Kidney epithelial cell (primary cell): Measurements from ENCODE around the gene OR8H3. TPM values are rescaled to one million over a fixed set of nuclear protein-coding genes. Genes with fewer than 3 reads are reported as not detected.
"Not testable (repeated sequence)": the region's sequence is repeated elsewhere in the genome, so short reads cannot be mapped to it uniquely, and the experiment has no call there.

Experiments
- DNase-seq: peaks from one replicate; pipeline ENCODE4 v3.0.0-alpha.2; 2010; ENCODE audit warnings: low read depth
- H3K27me3 ChIP-seq: 2 replicates; pipeline ENCODE4 v1.6.0; 2011; ENCODE audit warnings: low read length; ENCODE audit not compliant: control insufficient read depth, insufficient read depth
- H3K36me3 ChIP-seq: 2 replicates; pipeline ENCODE4 v1.5.1; 2011; ENCODE audit warnings: low read length; ENCODE audit not compliant: control insufficient read depth, insufficient read depth
- H3K4me3 ChIP-seq: 2 replicates; pipeline ENCODE4 v1.5.1; 2011; ENCODE audit warnings: low read depth, mild to moderate bottlenecking, control low read depth, low read length
- total RNA-seq: library from RNA; depleted of rRNA; stranded (reverse); fragments of >200 nt; gene quantifications from 2 replicates; pipeline ENCODE4 v1.2.3, GENCODE V29; 2015
- TF ChIP-seq, protein P1 (sequence below): IDR thresholded peaks from 2 replicates; pipeline ENCODE4 v1.5.1; 2011; ENCODE audit warnings: mild to moderate bottlenecking, moderate library complexity, low read length, control low read depth, inconsistent platforms; ENCODE audit not compliant: insufficient read depth, poor library complexity, severe bottlenecking

The OR8H3 gene, protein sequence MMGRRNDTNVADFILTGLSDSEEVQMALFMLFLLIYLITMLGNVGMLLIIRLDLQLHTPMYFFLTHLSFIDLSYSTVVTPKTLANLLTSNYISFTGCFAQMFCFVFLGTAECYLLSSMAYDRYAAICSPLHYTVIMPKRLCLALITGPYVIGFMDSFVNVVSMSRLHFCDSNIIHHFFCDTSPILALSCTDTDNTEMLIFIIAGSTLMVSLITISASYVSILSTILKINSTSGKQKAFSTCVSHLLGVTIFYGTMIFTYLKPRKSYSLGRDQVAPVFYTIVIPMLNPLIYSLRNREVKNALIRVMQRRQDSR
- not detected in 2 replicates for total RNA-seq

DNA sequence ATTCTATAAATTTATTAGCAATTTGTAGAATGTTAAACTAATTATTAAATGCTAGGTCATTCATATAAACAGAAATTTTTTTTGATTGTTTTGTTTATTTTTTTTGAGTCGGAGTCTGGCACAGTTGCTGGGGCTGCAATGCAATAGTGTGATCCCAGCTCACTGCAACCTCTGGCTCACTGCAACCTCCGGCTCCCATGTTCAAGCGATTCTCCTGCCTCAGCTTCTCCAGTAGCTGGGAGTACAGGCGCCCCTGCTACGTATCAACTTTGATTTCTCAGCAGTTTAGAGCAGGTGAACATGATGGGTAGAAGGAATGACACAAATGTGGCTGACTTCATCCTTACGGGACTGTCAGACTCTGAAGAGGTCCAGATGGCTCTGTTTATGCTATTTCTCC, at the start of gene OR8H3:
TSS of gene OR8H3 (plus strand) at position 301 of the 400 bp plus-strand sequence. CDS start at position 301, 0 bp downstream.
- no peak for DNase-seq
- no peak within 1 kb of the TSS for H3K4me3 ChIP-seq
- H3K36me3 ChIP-seq = no peaks in the 10 kb centered on the region
- H3K27me3 ChIP-seq = no peaks in the 10 kb centered on the region
- TF ChIP-seq, protein P1, sequence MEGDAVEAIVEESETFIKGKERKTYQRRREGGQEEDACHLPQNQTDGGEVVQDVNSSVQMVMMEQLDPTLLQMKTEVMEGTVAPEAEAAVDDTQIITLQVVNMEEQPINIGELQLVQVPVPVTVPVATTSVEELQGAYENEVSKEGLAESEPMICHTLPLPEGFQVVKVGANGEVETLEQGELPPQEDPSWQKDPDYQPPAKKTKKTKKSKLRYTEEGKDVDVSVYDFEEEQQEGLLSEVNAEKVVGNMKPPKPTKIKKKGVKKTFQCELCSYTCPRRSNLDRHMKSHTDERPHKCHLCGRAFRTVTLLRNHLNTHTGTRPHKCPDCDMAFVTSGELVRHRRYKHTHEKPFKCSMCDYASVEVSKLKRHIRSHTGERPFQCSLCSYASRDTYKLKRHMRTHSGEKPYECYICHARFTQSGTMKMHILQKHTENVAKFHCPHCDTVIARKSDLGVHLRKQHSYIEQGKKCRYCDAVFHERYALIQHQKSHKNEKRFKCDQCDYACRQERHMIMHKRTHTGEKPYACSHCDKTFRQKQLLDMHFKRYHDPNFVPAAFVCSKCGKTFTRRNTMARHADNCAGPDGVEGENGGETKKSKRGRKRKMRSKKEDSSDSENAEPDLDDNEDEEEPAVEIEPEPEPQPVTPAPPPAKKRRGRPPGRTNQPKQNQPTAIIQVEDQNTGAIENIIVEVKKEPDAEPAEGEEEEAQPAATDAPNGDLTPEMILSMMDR = no peak

DNA sequence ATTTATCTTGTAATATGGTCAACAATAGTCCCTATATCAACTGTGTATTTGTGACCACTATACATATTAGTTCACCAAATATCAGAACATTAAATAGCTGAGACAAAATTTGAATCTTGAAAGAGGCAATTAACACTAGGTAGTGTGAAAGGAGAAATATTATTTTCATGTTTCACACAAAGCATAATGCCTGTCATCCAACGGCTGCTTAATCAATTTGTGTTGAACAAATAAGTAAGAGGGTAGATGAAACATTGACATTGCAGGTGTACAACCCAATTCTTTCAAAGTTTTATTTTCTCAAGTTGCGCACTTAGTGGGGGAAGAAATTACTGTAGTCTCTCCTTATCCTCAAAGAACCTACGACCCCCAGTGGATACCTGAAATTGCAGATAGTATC, 32.5 kb upstream of the OR8H3 start:
- H3K27me3 ChIP-seq = no peaks in the 10 kb centered on the region
- no peaks in the 10 kb centered on the region for H3K36me3 ChIP-seq
- TF ChIP-seq, protein P1 = no peak
- no peak overlapping the region for H3K4me3 ChIP-seq
- no peak for DNase-seq

DNA sequence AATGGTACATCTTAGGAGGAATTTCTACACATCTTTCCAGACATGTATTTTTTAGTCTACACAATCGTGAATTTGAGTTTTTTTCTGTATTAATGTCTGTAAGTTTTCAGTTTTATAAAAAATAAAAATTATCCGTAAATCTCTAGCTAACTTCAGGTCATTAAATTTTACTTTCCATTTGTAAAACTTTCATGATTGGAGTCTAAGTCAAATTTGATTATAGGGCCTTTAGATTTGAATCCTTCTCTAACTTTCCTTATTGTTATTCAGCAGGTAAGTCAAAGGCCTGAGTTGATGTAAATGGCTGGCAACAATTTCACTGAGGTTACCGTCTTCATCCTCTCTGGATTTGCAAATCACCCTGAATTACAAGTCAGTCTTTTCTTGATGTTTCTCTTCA, 29.2 kb upstream of the OR8H3 start, which contains the start of gene OR8I2:
TSS of gene OR8I2 (plus strand) at position 301 of the 400 bp plus-strand sequence. CDS start at position 301, 0 bp downstream.
- Histone ChIP-seq H3K36me3 (no peaks in the 10 kb centered on the region), H3K4me3 (no peak within 1 kb of the TSS), H3K27me3 (no peaks in the 10 kb centered on the region)
- no peak for DNase-seq
- TF ChIP-seq, protein P1 = no peak

DNA sequence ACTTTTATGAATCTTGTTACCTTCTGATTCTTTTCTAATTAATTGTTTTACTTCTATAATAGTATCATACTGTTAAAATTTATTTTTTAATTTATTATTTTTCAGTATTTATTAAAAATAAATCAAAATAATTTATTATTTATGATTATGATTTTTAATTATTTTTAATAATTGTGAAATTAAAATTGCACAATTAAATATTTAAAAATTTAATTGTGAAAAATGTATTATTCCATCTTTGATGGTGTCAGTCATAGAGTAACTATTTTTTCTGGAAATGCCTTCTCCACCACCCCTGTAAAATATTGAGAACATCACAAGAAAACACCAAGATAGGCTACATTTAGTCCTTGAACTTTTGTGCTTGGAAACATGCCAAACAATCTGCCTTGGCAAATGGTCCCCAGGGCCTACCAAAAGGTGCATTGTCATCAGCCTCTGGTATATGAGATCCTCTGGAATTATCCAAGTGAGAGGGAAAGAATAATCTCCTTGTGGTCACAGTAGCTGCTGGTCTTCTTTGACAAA, 18.9 kb upstream of the OR8H3 start, which contains the start of gene OR8H2:
TSS of gene OR8H2 (plus strand) at position 478 of the 528 bp plus-strand sequence. CDS start 1,356 bp downstream, outside the sequence.
- DNase-seq = no peak
- H3K27me3 ChIP-seq = no peaks in the 10 kb centered on the region
- TF ChIP-seq, protein P1 = no peak
- H3K4me3 ChIP-seq = no peak within 1 kb of the TSS
- no peaks in the 10 kb centered on the region for H3K36me3 ChIP-seq

DNA sequence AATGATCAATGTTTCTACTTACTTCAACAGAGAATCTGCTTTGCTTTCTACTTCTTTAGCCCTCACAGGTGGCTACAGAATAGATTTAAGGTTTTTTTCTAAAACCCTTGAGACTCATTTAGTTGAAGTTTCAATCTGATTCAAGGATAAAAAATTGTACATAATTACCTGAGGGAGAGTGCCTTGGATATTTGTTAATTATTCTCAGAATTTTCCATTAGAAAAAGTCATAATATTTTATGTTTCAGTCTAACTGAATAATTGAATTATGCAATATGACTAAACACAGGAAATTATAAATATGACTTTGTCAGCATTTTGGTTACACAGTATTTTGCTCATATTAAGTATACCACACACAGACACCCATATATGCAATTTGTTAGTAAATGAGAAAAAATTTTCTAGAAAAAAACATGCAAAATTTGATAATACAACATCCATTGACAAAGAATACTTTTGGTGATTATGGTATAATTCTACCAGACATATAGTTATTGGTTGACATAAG, 18.0 kb downstream of the OR8H3 start, which contains the start of gene OR8J3:
TSS of gene OR8J3 (minus strand) at position 51 of the 511 bp plus-strand sequence. CDS start 2,483 bp downstream, outside the sequence.
- H3K36me3 ChIP-seq = no peaks in the 10 kb centered on the region
- TF ChIP-seq, protein P1 = no peak
- DNase-seq = no peak

DNA sequence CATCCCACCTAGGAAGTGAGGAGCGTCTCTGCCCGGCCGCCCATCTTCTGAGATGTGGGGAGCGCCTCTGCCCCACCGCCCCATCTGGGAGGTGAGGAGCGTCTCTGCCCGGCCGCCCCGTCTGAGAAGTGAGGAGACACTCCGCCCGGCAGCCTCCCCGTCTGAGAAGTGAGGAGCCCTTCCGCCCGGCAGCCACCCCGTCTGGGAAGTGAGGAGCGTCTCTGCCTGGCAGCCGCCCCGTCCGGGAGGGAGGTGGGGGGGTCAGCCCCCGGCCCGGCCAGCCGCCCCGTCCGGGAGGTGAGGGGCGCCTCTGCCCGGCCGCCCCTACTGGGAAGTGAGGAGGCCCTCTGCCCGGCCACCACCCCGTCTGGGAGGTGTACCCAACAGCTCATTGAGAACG, 21.5 kb downstream of the OR8H3 start:
- not testable (repeated sequence) for H3K4me3 ChIP-seq, DNase-seq, H3K27me3 ChIP-seq, H3K36me3 ChIP-seq

More for the DNA sequence above, 18.0 kb downstream of the OR8H3 start, which contains the start of gene OR8J3:
- H3K27me3 ChIP-seq = no peaks in the 10 kb centered on the region
- H3K4me3 ChIP-seq = no peak within 1 kb of the TSS
